ENCODE data around the gene FCRL5.

GRCh38 chr1:157498736-157499090, 53.6 kb downstream of the FCRL5 start:
- no peak for TF ChIP-seq TARDBP (IDR thresholded peaks at IDR 0.05)
- TF ChIP-seq, protein P1, sequence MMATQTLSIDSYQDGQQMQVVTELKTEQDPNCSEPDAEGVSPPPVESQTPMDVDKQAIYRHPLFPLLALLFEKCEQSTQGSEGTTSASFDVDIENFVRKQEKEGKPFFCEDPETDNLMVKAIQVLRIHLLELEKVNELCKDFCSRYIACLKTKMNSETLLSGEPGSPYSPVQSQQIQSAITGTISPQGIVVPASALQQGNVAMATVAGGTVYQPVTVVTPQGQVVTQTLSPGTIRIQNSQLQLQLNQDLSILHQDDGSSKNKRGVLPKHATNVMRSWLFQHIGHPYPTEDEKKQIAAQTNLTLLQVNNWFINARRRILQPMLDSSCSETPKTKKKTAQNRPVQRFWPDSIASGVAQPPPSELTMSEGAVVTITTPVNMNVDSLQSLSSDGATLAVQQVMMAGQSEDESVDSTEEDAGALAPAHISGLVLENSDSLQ (IDR thresholded peaks at IDR 0.05), result no peak
- TF ChIP-seq BHLHE40 (IDR thresholded peaks at IDR 0.05; ENCODE audit: borderline replicate concordance), result no peak

Data from HEK293T (cell line).